ENCODE data around the gene ZNF438. TPM values are rescaled to one million over a fixed set of nuclear protein-coding genes. Genes with fewer than 3 reads are reported as not detected.

The ZNF438 gene
- total and polyA plus RNA-seq, 2 of the 4 experiments (the other 2 are of a cell fraction) = 1.8 to 2.9 TPM

DNA sequence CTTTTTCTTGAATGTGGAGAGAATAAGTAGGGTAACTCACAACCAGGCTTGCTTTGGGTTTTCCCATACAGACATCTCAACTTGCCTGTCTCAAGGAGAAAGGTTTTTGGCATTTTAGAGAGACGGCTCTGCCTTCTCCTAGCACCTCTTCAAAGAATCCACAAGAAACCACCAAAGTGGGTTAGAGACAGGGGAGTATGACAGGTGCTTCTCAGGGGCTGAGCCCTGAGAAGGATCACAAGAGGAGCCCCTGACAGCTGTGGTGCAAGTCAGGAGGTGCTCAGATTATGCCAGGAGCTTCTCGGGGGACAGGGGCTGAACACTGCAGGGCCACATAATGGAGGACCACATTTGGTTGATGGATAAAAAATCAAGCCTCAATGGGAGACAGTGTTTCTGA lies 231.3 kb downstream of the ZNF438 start:
- no peak overlapping the region for H4K5ac ChIP-seq (ENCODE audit: low read depth, low read length)
- H3K18ac ChIP-seq (ENCODE audit: low read depth, low read length) = no peak overlapping the region
- no TSS peak for BruUV-seq (replicated peaks)
- H2BK15ac ChIP-seq (ENCODE audit: low read depth, low read length) = no peak overlapping the region
- no peak overlapping the region for H3K4me3 ChIP-seq (ENCODE audit: insufficient read depth, low read depth, low read length)
- H3K27me3 ChIP-seq (ENCODE audit: control insufficient read depth, insufficient read depth, low read length) = no peaks in the 10 kb centered on the region
- no peaks in the 10 kb centered on the region for H3K79me1 ChIP-seq (ENCODE audit: low read depth in 1 of 2, low read length in 2 of 2)
- H3K27ac ChIP-seq (ENCODE audit: insufficient read depth, low read length) = no peak overlapping the region
- ATAC-seq (ENCODE audit: low read depth) (no peak), DNase-seq (no peak)
- H4K91ac ChIP-seq (ENCODE audit: insufficient read depth, low read depth, low read length) = no peak overlapping the region
- no peak overlapping the region for H4K8ac ChIP-seq (ENCODE audit: low read depth in 2 of 2, low read length in 2 of 2)
- H2AK5ac ChIP-seq (ENCODE audit: low read depth, low read length) = no peak overlapping the region
- H3K14ac ChIP-seq (replicated peaks; ENCODE audit: low read depth, low read length) = no peak overlapping the region
- H2BK5ac ChIP-seq (ENCODE audit: low read depth, low read length, poor library complexity, severe bottlenecking) = no peak overlapping the region
- CTCF ChIA-PET = no interaction called here
- in situ Hi-C loops (cut with MboI; ENCODE audit: low sequenced_read_pairs) (no loop called here), intact Hi-C loops (cut with micrococcal nuclease) (no loop called here), dilution Hi-C loops (cut with HindIII; ENCODE audit: low sequenced_read_pairs, unreplicated experiment) (no loop called here)
- no peak for TF ChIP-seq SMC3 (IDR thresholded peaks at IDR 0.05; ENCODE audit: low read depth, low read length)
- no peak for TF ChIP-seq POLR2A (IDR thresholded peaks at IDR 0.05; ENCODE audit: low read depth, low read length)
- no peak overlapping the region for H2AK9ac ChIP-seq (replicated peaks; ENCODE audit: low read depth, low read length, poor library complexity)
- no peaks in the 10 kb centered on the region for H3K9me1 ChIP-seq (ENCODE audit: insufficient read depth, low read length)
- no peak overlapping the region for H3K4me2 ChIP-seq (ENCODE audit: low read depth, low read length)
- no peak overlapping the region for H3K56ac ChIP-seq (ENCODE audit: extremely low read depth, insufficient read depth, low read length)
- no peak overlapping the region for H3K9ac ChIP-seq (ENCODE audit: low read depth, low read length)
- no peaks in the 10 kb centered on the region for H3K36me3 ChIP-seq (ENCODE audit: control insufficient read depth, insufficient read depth, low read length)
- peaks cover 7% of the 10 kb centered on the region for H3K4me1 ChIP-seq (ENCODE audit: control insufficient read depth, insufficient read depth, low read length)
- no peak overlapping the region for H2BK20ac ChIP-seq (ENCODE audit: low read depth, low read length)
- no peak overlapping the region for H3K23ac ChIP-seq (ENCODE audit: low read depth, low read length)
- POLR2A ChIA-PET (ENCODE audit: unreplicated experiment) = no interaction called here
- H2AFZ ChIP-seq (replicated peaks; ENCODE audit: low read length, poor library complexity) = no peak overlapping the region
- no peak overlapping the region for H3K4ac ChIP-seq (ENCODE audit: low read depth, low read length)
- no peak overlapping the region for H2BK120ac ChIP-seq (ENCODE audit: low read depth, low read length)
- no peaks in the 10 kb centered on the region for H3K9me3 ChIP-seq (ENCODE audit: control insufficient read depth, insufficient read depth, low read length)
- WGBS, 2 experiments (ENCODE audit: extremely low coverage in 2 of 2, insufficient read length in 1 of 2) = no CpG with 5 or more reads among the region's 2 CpGs
- H4K20me1 ChIP-seq (ENCODE audit: insufficient read depth, low read length) = no peaks in the 10 kb centered on the region
